ENCODE measurements around the gene CYGB.

- TF ChIP-seq CTCF (IDR thresholded peaks at IDR 0.05; ENCODE audit: borderline replicate concordance, extremely low read depth, low read length, poor library complexity, severe bottlenecking) (no peak), EZH2 (IDR thresholded peaks at IDR 0.05; ENCODE audit: borderline replicate concordance, low read depth, low read length, severe bottlenecking) (no peak)
These were observed 41.8 kb upstream of the CYGB start for GRCh38 chr17:76579281-76579680.

Data from DND-41 (cell line).